CD4-positive, CD25-positive, alpha-beta regulatory T cell (primary cell): Measurements from ENCODE around the gene IRX2. TPM values are rescaled to one million over a fixed set of nuclear protein-coding genes. Genes with fewer than 3 reads are reported as not detected.

Experiments used
- ATAC-seq, 2 donors: fragments of 150-1000 bp; cut with Tn5 transposase; one replicate each; pipeline ENCODE4 v1.10.0; 2021; ENCODE audit warnings: low read depth in 2 of 2, moderate number of reproducible peaks in 2 of 2, moderate library complexity in 1 of 2
- DNase-seq, 3 donors: peaks; one replicate each; pipeline versions ENCODE4 v3.0.0 to v3.0.0-alpha.2; 2012 to 2022; ENCODE audit warnings: mixed read lengths in 1 of 3
- H3K27ac ChIP-seq: one replicate; pipeline ENCODE4 v1.7.0; 2013; ENCODE audit warnings: mild to moderate bottlenecking, low read length; ENCODE audit not compliant: insufficient read depth, poor library complexity, severe bottlenecking
- H3K27me3 ChIP-seq: one replicate; pipeline ENCODE4 v1.7.0; 2013; ENCODE audit warnings: low read length; ENCODE audit not compliant: control insufficient read depth, insufficient read depth
- H3K36me3 ChIP-seq: one replicate; pipeline ENCODE4 v1.7.0; 2013; ENCODE audit warnings: mild to moderate bottlenecking, low read length, moderate library complexity; ENCODE audit not compliant: control insufficient read depth, insufficient read depth
- H3K4me1 ChIP-seq: 2 replicates; pipeline ENCODE4 v1.7.0; 2013; ENCODE audit warnings: mild to moderate bottlenecking, low read length; ENCODE audit not compliant: insufficient read depth, control insufficient read depth, poor library complexity, severe bottlenecking
- H3K4me3 ChIP-seq: one replicate; pipeline ENCODE4 v1.7.0; 2013; ENCODE audit warnings: low read depth, mild to moderate bottlenecking, low read length, moderate library complexity
- H3K9me3 ChIP-seq, 2 experiments: 1 replicate in 1 of 2; 2 replicates in 1 of 2; pipeline ENCODE4 v1.7.0; 2013; ENCODE audit warnings: low read length in 2 of 2, mild to moderate bottlenecking in 1 of 2, moderate library complexity in 1 of 2; ENCODE audit not compliant: control insufficient read depth in 2 of 2
- H3K27ac Mint-ChIP-seq, 3 donors: one replicate each; pipeline ENCODE4 v1.8.0; 2020 to 2022; ENCODE audit warnings: mild to moderate bottlenecking in 3 of 3, mixed read lengths in 3 of 3, moderate library complexity in 2 of 3
- H3K27me3 Mint-ChIP-seq: one replicate; pipeline ENCODE4 v1.8.0; 2022; ENCODE audit warnings: mild to moderate bottlenecking, mixed read lengths
- H3K36me3 Mint-ChIP-seq: one replicate; pipeline ENCODE4 v1.8.0; 2020; ENCODE audit warnings: mixed read lengths
- H3K4me1 Mint-ChIP-seq, 4 donors: one replicate each; pipeline ENCODE4 v1.8.0; 2020 to 2022; ENCODE audit warnings: mixed read lengths in 4 of 4, mild to moderate bottlenecking in 1 of 4
- H3K4me3 Mint-ChIP-seq, 4 donors: one replicate each; pipeline ENCODE4 v1.8.0; 2020 to 2022; ENCODE audit warnings: mild to moderate bottlenecking in 4 of 4, mixed read lengths in 4 of 4, moderate library complexity in 3 of 4
- H3K9me3 Mint-ChIP-seq, 7 donors: one replicate each; pipeline ENCODE4 v1.8.0; 2020 to 2022; ENCODE audit warnings: mixed read lengths in 7 of 7, mild to moderate bottlenecking in 3 of 7, moderate library complexity in 2 of 7
- polyA plus RNA-seq, 4 donors: library from polyadenylated mRNA; unstranded; fragments of 300-500 nt; fragmentation: Illumina TruSeq; gene quantifications; one replicate each; pipeline ENCODE4 v1.2.3, GENCODE V29; 2021
- total RNA-seq: library from RNA; stranded (reverse); gene quantifications from one replicate; pipeline ENCODE4 v1.2.3, GENCODE V29; 2022

The IRX2 gene
- total and polyA plus RNA-seq, 5 donors from 2014 or later, result not detected

GRCh38 chr5:2759696-2760461 lies 8.4 kb upstream of the IRX2 start:
- Histone ChIP-seq H3K27me3 (peaks cover 11% of the 10 kb centered on the region), H3K9me3 (no peaks in the 10 kb centered on the region), H3K4me1 (peaks cover 5% of the 10 kb centered on the region), H3K36me3 (no peaks in the 10 kb centered on the region), H3K27ac (no peak overlapping the region), H3K4me3 (no peak overlapping the region)
- H3K4me3 Mint-ChIP-seq, result no peak overlapping the region
- H3K4me1 Mint-ChIP-seq, result peaks cover 0 to 11% (median under 1%) of the 10 kb centered on the region in 4 donors
- H3K9me3 Mint-ChIP-seq, result peaks cover 0 to 4% (median 0%) of the 10 kb centered on the region in 7 donors
- no peak overlapping the region for H3K27ac Mint-ChIP-seq
- peaks cover 47% of the 10 kb centered on the region for H3K27me3 Mint-ChIP-seq
- H3K36me3 Mint-ChIP-seq, result no peaks in the 10 kb centered on the region
- no peak for DNase-seq
- ATAC-seq, result no peak

GRCh38 chr5:2759091-2759490 lies 7.6 kb upstream of the IRX2 start:
- peaks cover 14% of the 10 kb centered on the region for H3K27me3 ChIP-seq
- no peaks in the 10 kb centered on the region for H3K9me3 ChIP-seq
- H3K27ac ChIP-seq, result no peak overlapping the region
- DNase-seq (no peak), ATAC-seq (no peak)
- H3K27me3 Mint-ChIP-seq, result peaks cover 53% of the 10 kb centered on the region
- H3K36me3 Mint-ChIP-seq, result no peaks in the 10 kb centered on the region
- peaks cover 0 to 15% (median under 1%) of the 10 kb centered on the region in 4 donors for H3K4me1 Mint-ChIP-seq
- no peak overlapping the region for H3K4me3 Mint-ChIP-seq
- H3K4me3 ChIP-seq, result no peak overlapping the region
- H3K36me3 ChIP-seq, result no peaks in the 10 kb centered on the region
- no peak overlapping the region for H3K27ac Mint-ChIP-seq
- peaks cover 0 to 6% (median 0%) of the 10 kb centered on the region in 7 donors for H3K9me3 Mint-ChIP-seq
- peaks cover 5% of the 10 kb centered on the region for H3K4me1 ChIP-seq

DNA sequence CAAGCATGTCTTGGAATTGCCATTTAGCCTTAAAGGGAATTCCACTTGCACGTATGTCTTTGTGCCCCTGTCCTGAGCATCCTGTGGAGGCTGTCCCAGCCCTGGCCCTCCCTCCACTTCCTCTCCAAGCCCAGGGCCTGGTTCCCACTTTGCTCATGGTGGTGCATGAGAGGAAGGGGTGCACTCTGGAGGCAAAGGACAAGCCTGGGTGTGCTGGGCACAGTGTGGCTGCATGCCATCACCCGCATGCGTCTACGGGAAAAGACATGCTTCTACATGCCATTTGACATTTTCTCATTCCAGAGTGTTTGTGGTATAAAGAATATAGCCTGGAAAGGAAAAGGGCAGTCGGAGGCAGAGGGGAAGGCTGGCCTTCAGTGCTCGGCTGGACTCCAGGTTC lies 7.2 kb upstream of the IRX2 start:
- Histone ChIP-seq H3K4me3 (no peak overlapping the region), H3K27ac (no peak overlapping the region), H3K4me1 (peaks cover 5% of the 10 kb centered on the region), H3K9me3 (no peaks in the 10 kb centered on the region), H3K27me3 (peaks cover 14% of the 10 kb centered on the region), H3K36me3 (no peaks in the 10 kb centered on the region)
- Mint-ChIP-seq H3K4me1 (peaks cover 0 to 15% (median under 1%) of the 10 kb centered on the region in 4 donors), H3K36me3 (no peaks in the 10 kb centered on the region), H3K27me3 (peaks cover 57% of the 10 kb centered on the region), H3K9me3 (peaks cover 0 to 6% (median 0%) of the 10 kb centered on the region in 7 donors), H3K27ac (no peak overlapping the region), H3K4me3 (no peak overlapping the region)
- ATAC-seq (no peak), DNase-seq (no peak)

GRCh38 chr5:2757563-2758351 lies 6.3 kb upstream of the IRX2 start:
- H3K4me3 ChIP-seq, result no peak overlapping the region
- Mint-ChIP-seq H3K27ac (no peak overlapping the region), H3K4me3 (no peak overlapping the region), H3K27me3 (peaks cover 66% of the 10 kb centered on the region), H3K36me3 (no peaks in the 10 kb centered on the region), H3K9me3 (peaks cover 0 to 6% (median 0%) of the 10 kb centered on the region in 7 donors), H3K4me1 (peaks cover 0 to 18% (median under 1%) of the 10 kb centered on the region in 4 donors)
- ATAC-seq, result no peak
- H3K36me3 ChIP-seq, result no peaks in the 10 kb centered on the region
- no peak overlapping the region for H3K27ac ChIP-seq
- H3K4me1 ChIP-seq, result peaks cover 5% of the 10 kb centered on the region
- H3K27me3 ChIP-seq, result peaks cover 14% of the 10 kb centered on the region
- no peaks in the 10 kb centered on the region for H3K9me3 ChIP-seq
- DNase-seq, result no peak

GRCh38 chr5:2756211-2757152 lies 5.0 kb upstream of the IRX2 start:
- Histone ChIP-seq H3K4me1 (peaks cover 5% of the 10 kb centered on the region), H3K9me3 (no peaks in the 10 kb centered on the region), H3K4me3 (no peak overlapping the region), H3K27me3 (peaks cover 14% of the 10 kb centered on the region), H3K36me3 (no peaks in the 10 kb centered on the region), H3K27ac (no peak overlapping the region)
- peaks cover 69% of the 10 kb centered on the region for H3K27me3 Mint-ChIP-seq
- H3K4me3 Mint-ChIP-seq, result peak overlapping the region in 1 of 4 donors; percentile 57
- H3K9me3 Mint-ChIP-seq, result peaks cover 0 to 6% (median 0%) of the 10 kb centered on the region in 7 donors
- H3K4me1 Mint-ChIP-seq, result peaks cover 0 to 22% (median under 1%) of the 10 kb centered on the region in 4 donors
- H3K27ac Mint-ChIP-seq, result no peak overlapping the region
- DNase-seq (no peak), ATAC-seq (no peak)
- H3K36me3 Mint-ChIP-seq, result no peaks in the 10 kb centered on the region

DNA sequence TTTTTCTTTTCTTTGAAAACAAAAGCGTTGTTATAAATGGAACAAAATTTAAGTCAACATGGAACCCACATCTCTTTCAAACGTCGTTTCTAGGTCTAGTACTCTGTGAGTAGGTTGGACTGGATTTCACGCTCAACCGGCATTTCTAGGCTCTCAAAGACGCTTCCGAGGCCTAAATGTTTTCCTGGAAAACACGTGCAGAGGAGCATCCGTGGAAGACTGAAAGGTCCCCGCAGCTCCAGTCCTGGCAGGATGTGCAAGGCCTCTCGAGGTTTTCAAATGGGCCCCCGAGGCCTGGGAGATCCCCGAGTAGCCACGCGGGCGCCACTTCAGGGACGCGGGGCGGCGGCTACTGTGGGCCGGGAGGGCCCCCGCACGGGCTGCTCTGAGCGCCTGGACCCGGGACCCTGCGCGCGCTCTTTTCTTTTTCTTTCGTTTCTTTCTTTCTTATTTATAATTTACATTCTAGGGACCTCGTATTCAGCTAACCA lies 4.2 kb upstream of the IRX2 start:
- Mint-ChIP-seq H3K4me3 (peak overlapping the region in 1 of 4 donors; percentile 50), H3K27ac (no peak overlapping the region), H3K9me3 (peaks cover 0 to 6% (median 0%) of the 10 kb centered on the region in 7 donors), H3K36me3 (no peaks in the 10 kb centered on the region), H3K27me3 (peaks cover 65% of the 10 kb centered on the region), H3K4me1 (peaks cover 0 to 22% (median under 1%) of the 10 kb centered on the region in 4 donors)
- DNase-seq, result no peak
- H3K36me3 ChIP-seq, result no peaks in the 10 kb centered on the region
- peaks cover 5% of the 10 kb centered on the region for H3K4me1 ChIP-seq
- ATAC-seq, result no peak
- H3K27ac ChIP-seq, result no peak overlapping the region
- H3K27me3 ChIP-seq, result peaks cover 14% of the 10 kb centered on the region
- H3K4me3 ChIP-seq, result no peak overlapping the region
- H3K9me3 ChIP-seq, result no peaks in the 10 kb centered on the region

- no peak overlapping the region for H3K4me3 ChIP-seq
- Mint-ChIP-seq H3K9me3 (peaks cover 0 to 6% (median 0%) of the 10 kb centered on the region in 7 donors), H3K27me3 (peaks cover 69% of the 10 kb centered on the region), H3K4me3 (peak overlapping the region in 1 of 4 donors; percentile 50), H3K36me3 (no peaks in the 10 kb centered on the region), H3K27ac (no peak overlapping the region), H3K4me1 (peaks cover 0 to 22% (median under 1%) of the 10 kb centered on the region in 4 donors)
- H3K27ac ChIP-seq, result no peak overlapping the region
- DNase-seq (no peak), ATAC-seq (no peak)
- peaks cover 14% of the 10 kb centered on the region for H3K27me3 ChIP-seq
- H3K36me3 ChIP-seq, result no peaks in the 10 kb centered on the region
- no peaks in the 10 kb centered on the region for H3K9me3 ChIP-seq
- H3K4me1 ChIP-seq, result peaks cover 5% of the 10 kb centered on the region
Measured at GRCh38 chr5:2755076-2755680, 3.7 kb upstream of the IRX2 start.
